Left ventricle myocardium inferior (tissue), 1 donor: ENCODE measurements around the gene TBCC. TPM values are rescaled to one million over a fixed set of nuclear protein-coding genes. Genes with fewer than 3 reads are reported as not detected.
"Not testable (repeated sequence)": the region's sequence is repeated elsewhere in the genome, so short reads cannot be mapped to it uniquely, and the experiment has no call there.

Experiments
- DNase-seq: peaks from one replicate; pipeline ENCODE4 v3.0.0-alpha.2; 2020
- H3K27ac ChIP-seq: fragments of 200-600 bp; replicated peaks from 2 replicates; pipeline ENCODE4 v1.8.0; 2021
- H3K27me3 ChIP-seq: fragments of 200-600 bp; 2 replicates; pipeline ENCODE4 v1.8.0; 2021; ENCODE audit warnings: low read depth
- H3K36me3 ChIP-seq: fragments of 200-600 bp; 2 replicates; pipeline ENCODE4 v1.8.0; 2021
- H3K4me1 ChIP-seq: fragments of 200-600 bp; 2 replicates; pipeline ENCODE4 v1.8.0; 2021
- H3K4me3 ChIP-seq: fragments of 200-600 bp; 2 replicates; pipeline ENCODE4 v1.8.0; 2021; ENCODE audit warnings: mild to moderate bottlenecking, moderate library complexity
- H3K9me3 ChIP-seq: fragments of 200-600 bp; replicated peaks from 2 replicates; pipeline ENCODE4 v1.8.0; 2021
- CTCF ChIP-seq: fragments of 200-600 bp; IDR thresholded peaks from 2 replicates; pipeline ENCODE4 v1.8.0; 2021; ENCODE audit warnings: antibody characterized with exemption, mild to moderate bottlenecking, borderline replicate concordance
- intact Hi-C: fragments of 100-400 bp; cut with micrococcal nuclease; formaldehyde crosslinking; loops from one replicate; pipeline ENCODE4 v1.11.0; 2022
- total RNA-seq: library from RNA; stranded (reverse); fragmentation: NEBNext Ultra II Directional; extraction: Animal tissue kit (Norgen Biotek cat#: 25700); gene quantifications from one replicate; pipeline ENCODE4 v1.2.1, GENCODE V29; 2021
- donor health status: DM: no; HTN: yes; CAD: no; lungs with severe emphysema.

The TBCC gene
- total RNA-seq, 1 donor from 2014 or later, result 12.8 TPM

- peaks cover 16% of the 10 kb centered on the region for H3K4me1 ChIP-seq
- no peak for TF ChIP-seq CTCF
- no peak overlapping the region for H3K27ac ChIP-seq
- no peak for DNase-seq
- H3K36me3 ChIP-seq, result peaks cover 5% of the 10 kb centered on the region
- no peaks in the 10 kb centered on the region for H3K27me3 ChIP-seq
- no peak overlapping the region for H3K4me3 ChIP-seq
- peaks cover 14% of the 10 kb centered on the region for H3K9me3 ChIP-seq
- intact Hi-C loops, result no loop called here
Observed at GRCh38 chr6:42707595-42707994, 38.3 kb downstream of the TBCC start.

- Histone ChIP-seq H3K4me3 (no peak overlapping the region), H3K27ac (no peak overlapping the region)
Observed at GRCh38 chr6:42704937-42705374, 40.9 kb downstream of the TBCC start.

GRCh38 chr6:42704251-42704936, 41.5 kb downstream of the TBCC start:
- Histone ChIP-seq H3K4me1 (peaks cover 6% of the 10 kb centered on the region), H3K4me3 (peak overlapping the region; percentile 58), H3K27ac (no peak overlapping the region), H3K9me3 (no peaks in the 10 kb centered on the region), H3K36me3 (no peaks in the 10 kb centered on the region), H3K27me3 (no peaks in the 10 kb centered on the region)
- no peak for TF ChIP-seq CTCF
- intact Hi-C loops, result no loop called here
- no peak for DNase-seq

More at GRCh38 chr6:42704937-42705374, 40.9 kb downstream of the TBCC start:
- no peaks in the 10 kb centered on the region for H3K27me3 ChIP-seq
- no peaks in the 10 kb centered on the region for H3K36me3 ChIP-seq
- no peak for DNase-seq
- intact Hi-C loops, result no loop called here
- H3K9me3 ChIP-seq, result no peaks in the 10 kb centered on the region
- H3K4me1 ChIP-seq, result peaks cover 9% of the 10 kb centered on the region
- no peak for TF ChIP-seq CTCF

- DNase-seq, H3K27ac ChIP-seq, intact Hi-C loops, H3K4me1 ChIP-seq, H3K27me3 ChIP-seq, H3K36me3 ChIP-seq, H3K9me3 ChIP-seq, H3K4me3 ChIP-seq: not testable (repeated sequence)
Observed at GRCh38 chr6:42702786-42703185, 43.1 kb downstream of the TBCC start.

GRCh38 chr6:42702200-42702599, 43.7 kb downstream of the TBCC start:
- Histone ChIP-seq H3K4me3 (no peak overlapping the region), H3K9me3 (no peaks in the 10 kb centered on the region), H3K36me3 (no peaks in the 10 kb centered on the region), H3K27me3 (no peaks in the 10 kb centered on the region), H3K4me1 (peaks cover 6% of the 10 kb centered on the region), H3K27ac (no peak overlapping the region)
- no peak for DNase-seq
- no peak for TF ChIP-seq CTCF
- intact Hi-C loops, result no loop called here

GRCh38 chr6:42698217-42698616, 47.7 kb downstream of the TBCC start:
- H3K27me3 ChIP-seq, result no peaks in the 10 kb centered on the region
- no peak for DNase-seq
- TF ChIP-seq CTCF, result no peak
- peaks cover 29% of the 10 kb centered on the region for H3K4me1 ChIP-seq
- peaks cover 6% of the 10 kb centered on the region for H3K36me3 ChIP-seq
- intact Hi-C loops, result no loop called here
- H3K27ac ChIP-seq, result no peak overlapping the region
- no peaks in the 10 kb centered on the region for H3K9me3 ChIP-seq
- H3K4me3 ChIP-seq, result no peak overlapping the region
